Small intestine (tissue), 7 donors: Measurements from ENCODE around the gene CDK5R1. TPM values are rescaled to one million over a fixed set of nuclear protein-coding genes. Genes with fewer than 3 reads are reported as not detected.
A peak's percentile ranks its signal among the peaks of the same experiment; 100 is the strongest.

Experiments used
- DNase-seq, 2 donors: peaks; one replicate each; pipeline versions ENCODE4 v3.0.0 to v3.0.0-alpha.2; 2013
- FAIRE-seq: peaks from 2 replicates; lab custom pipeline; 2012; peaks lifted over from hg19 to GRCh38; lab: Jason Lieb, UNC
- H3K27ac ChIP-seq, 3 donors: one replicate each; pipeline ENCODE4 v1.5.1; 2013; ENCODE audit warnings: low read length in 2 of 3, mild to moderate bottlenecking in 2 of 3, control low read depth in 1 of 3, inconsistent platforms in 1 of 3, low read depth in 1 of 3, moderate library complexity in 1 of 3
- H3K27me3 ChIP-seq, 3 donors: one replicate each; pipeline ENCODE4 v1.6.1; 2013; ENCODE audit warnings: low read length in 3 of 3, inconsistent platforms in 1 of 3; ENCODE audit not compliant: control insufficient read depth in 3 of 3, insufficient read depth in 3 of 3
- H3K36me3 ChIP-seq, 3 donors: one replicate each; pipeline ENCODE4 v1.6.1; 2013; ENCODE audit warnings: low read length in 3 of 3, inconsistent platforms in 1 of 3, low read depth in 1 of 3, mild to moderate bottlenecking in 1 of 3, moderate library complexity in 1 of 3; ENCODE audit not compliant: control insufficient read depth in 3 of 3, insufficient read depth in 2 of 3
- H3K4me1 ChIP-seq, 3 donors: one replicate each; pipeline ENCODE4 v1.6.1; 2013; ENCODE audit warnings: low read length in 2 of 3, inconsistent platforms in 1 of 3, low read depth in 1 of 3, mild to moderate bottlenecking in 1 of 3, moderate library complexity in 1 of 3; ENCODE audit not compliant: control insufficient read depth in 3 of 3, insufficient read depth in 2 of 3
- H3K4me3 ChIP-seq, 3 donors: one replicate each; pipeline ENCODE4 v1.5.1; 2013; ENCODE audit warnings: low read length in 3 of 3, control low read depth in 1 of 3, inconsistent platforms in 1 of 3, low read depth in 1 of 3, mild to moderate bottlenecking in 1 of 3, moderate library complexity in 1 of 3
- H3K9me3 ChIP-seq, 2 donors: one replicate each; pipeline ENCODE4 v1.6.1; 2013; ENCODE audit warnings: low read depth in 1 of 2, low read length in 1 of 2; ENCODE audit not compliant: control insufficient read depth in 2 of 2, insufficient read depth in 1 of 2
- WGBS, 3 donors: extraction: QIAGEN DNeasy Blood & Tissue Kit; methylation state at CpG; one replicate each; pipeline ENCODE4 v1.1.7; 2013; 5-methylcytosine and 5-hydroxymethylcytosine counted together
- polyA plus RNA-seq, 4 donors: library from polyadenylated mRNA; stranded (reverse) in 3 of 4; unstranded in 1 of 4; fragments of 200-250 nt in 3 of 4; fragments of 120-200 nt in 1 of 4; gene quantifications; one replicate each; pipeline versions ENCODE4 v1.2.1 to v1.2.3, GENCODE V29; 2013
- donor health status: healthy with polysubstance abuse.
- donor health status: control.
- donor health status: control.
- donor health status: Bipolar disorder and iron deficiency.
- donor health status: healthy.

CDK5R1 gene
- polyA plus RNA-seq, 4 donors = 0.54 to 1.6 (median 0.99) TPM

GRCh38 chr17:32491371-32492263 is 4.8 kb downstream of the CDK5R1 start:
- Histone ChIP-seq H3K27me3 (no peaks in the 10 kb centered on the region), H3K36me3 (peaks cover 0 to 65% (median 0%) of the 10 kb centered on the region in 3 donors), H3K4me3 (no peak overlapping the region), H3K27ac (peak overlapping the region in 1 of 3 donors; percentile 36), H3K9me3 (no peaks in the 10 kb centered on the region), H3K4me1 (no peaks in the 10 kb centered on the region)
- WGBS, 3 donors = 76 to 77% (median 77%) methylated on average over 21 of the region's 21 CpGs
- DNase-seq (no peak), FAIRE-seq (no peak)

- FAIRE-seq (no peak), DNase-seq (no peak)
- Histone ChIP-seq H3K9me3 (no peaks in the 10 kb centered on the region), H3K4me3 (no peak overlapping the region), H3K4me1 (no peaks in the 10 kb centered on the region), H3K36me3 (peaks cover 0 to 70% (median 0%) of the 10 kb centered on the region in 3 donors), H3K27me3 (no peaks in the 10 kb centered on the region), H3K27ac (peak overlapping the region in 1 of 3 donors; percentile 36)
- WGBS, 3 donors = 76 to 87% (median 81%) methylated on average over 4 of the region's 4 CpGs
Observed at GRCh38 chr17:32492264-32492589, 5.4 kb downstream of the CDK5R1 start.

GRCh38 chr17:32492648-32493289 is 6.0 kb downstream of the CDK5R1 start:
- H3K4me3 ChIP-seq = no peak overlapping the region
- peaks cover 0 to 74% (median 0%) of the 10 kb centered on the region in 3 donors for H3K36me3 ChIP-seq
- no peaks in the 10 kb centered on the region for H3K27me3 ChIP-seq
- FAIRE-seq (no peak), DNase-seq (no peak)
- H3K27ac ChIP-seq = no peak overlapping the region
- no peaks in the 10 kb centered on the region for H3K4me1 ChIP-seq
- no peaks in the 10 kb centered on the region for H3K9me3 ChIP-seq
- WGBS, 3 donors = 89 to 93% (median 92%) methylated on average over 7 of the region's 7 CpGs

- no peak for FAIRE-seq
- Histone ChIP-seq H3K9me3 (no peaks in the 10 kb centered on the region), H3K36me3 (peaks cover 0 to 73% (median 0%) of the 10 kb centered on the region in 3 donors), H3K27me3 (no peaks in the 10 kb centered on the region), H3K27ac (no peak overlapping the region), H3K4me1 (no peaks in the 10 kb centered on the region), H3K4me3 (no peak overlapping the region)
- no peak for DNase-seq
- 89 to 94% (median 89%) methylated on average over 15 of the region's 15 CpGs for WGBS, 3 donors
Observed at GRCh38 chr17:32493571-32493970, 6.8 kb downstream of the CDK5R1 start.

- Histone ChIP-seq H3K9me3 (no peaks in the 10 kb centered on the region), H3K4me3 (no peak overlapping the region), H3K36me3 (peaks cover 0 to 69% (median 0%) of the 10 kb centered on the region in 3 donors), H3K27me3 (no peaks in the 10 kb centered on the region), H3K4me1 (no peaks in the 10 kb centered on the region), H3K27ac (no peak overlapping the region)
- DNase-seq = no peak
- no peak for FAIRE-seq
- WGBS, 3 donors = 92 to 95% (median 93%) methylated on average over 11 of the region's 11 CpGs
Observed at GRCh38 chr17:32493976-32494513, 7.3 kb downstream of the CDK5R1 start.

GRCh38 chr17:32494621-32495358 is 8.0 kb downstream of the CDK5R1 start:
- Histone ChIP-seq H3K36me3 (peaks cover 0 to 64% (median 0%) of the 10 kb centered on the region in 3 donors), H3K27ac (no peak overlapping the region), H3K4me3 (no peak overlapping the region), H3K4me1 (no peaks in the 10 kb centered on the region), H3K27me3 (no peaks in the 10 kb centered on the region), H3K9me3 (no peaks in the 10 kb centered on the region)
- no peak for FAIRE-seq
- WGBS, 3 donors = 89 to 93% (median 91%) methylated on average over 33 to 34 of the region's 34 CpGs
- DNase-seq = no peak

- Histone ChIP-seq H3K4me3 (no peak overlapping the region), H3K27me3 (no peaks in the 10 kb centered on the region), H3K36me3 (peaks cover 0 to 63% (median 0%) of the 10 kb centered on the region in 3 donors), H3K27ac (no peak overlapping the region), H3K4me1 (no peaks in the 10 kb centered on the region), H3K9me3 (no peaks in the 10 kb centered on the region)
- 66 to 90% (median 82%) methylated on average over 45 of the region's 45 CpGs for WGBS, 3 donors
- no peak for FAIRE-seq
- no peak for DNase-seq
Observed at GRCh38 chr17:32495359-32496231, 8.8 kb downstream of the CDK5R1 start.
